Progenitor cell of endocrine pancreas (in vitro differentiated cells): ENCODE data around the gene FRRS1. TPM values are rescaled to one million over a fixed set of nuclear protein-coding genes. Genes with fewer than 3 reads are reported as not detected.

ENCODE experiments used
- DNase-seq: peaks from one replicate; pipeline ENCODE4 v3.0.0; 2021; ENCODE audit warnings: low spot score; ENCODE audit not compliant: unreplicated experiment
- H3K27ac Mint-ChIP-seq: 2 replicates; pipeline ENCODE4 v1.8.0; 2021; ENCODE audit warnings: mild to moderate bottlenecking, moderate library complexity, mixed read lengths
- H3K27me3 Mint-ChIP-seq: 2 replicates; pipeline ENCODE4 v1.8.0; 2021; ENCODE audit warnings: mixed read lengths
- H3K36me3 Mint-ChIP-seq: 2 replicates; pipeline ENCODE4 v1.8.0; 2022; ENCODE audit warnings: mixed read lengths; ENCODE audit not compliant: insufficient read depth
- H3K4me1 Mint-ChIP-seq: 2 replicates; pipeline ENCODE4 v1.8.0; 2021; ENCODE audit warnings: low read depth, mixed read lengths
- H3K4me3 Mint-ChIP-seq: 2 replicates; pipeline ENCODE4 v1.8.0; 2021; ENCODE audit warnings: low read depth, mild to moderate bottlenecking, moderate library complexity, mixed read lengths
- H3K9me3 Mint-ChIP-seq: 2 replicates; pipeline ENCODE4 v1.8.0; 2021; ENCODE audit warnings: low read depth, mixed read lengths
- CTCF ChIP-seq: fragments of 200-600 bp; sonication (generic); IDR thresholded peaks from one replicate; pipeline ENCODE4 v1.5.0; 2021; ENCODE audit warnings: antibody characterized with exemption, mild to moderate bottlenecking; ENCODE audit not compliant: unreplicated experiment
- total RNA-seq: library from RNA; stranded (reverse); gene quantifications from 2 replicates; pipeline ENCODE4 v1.2.1, GENCODE V29; 2021

The FRRS1 gene
- total RNA-seq, 1 donor from 2014 or later = 8.6 TPM

- H3K27ac Mint-ChIP-seq = no peak overlapping the region
- H3K9me3 Mint-ChIP-seq = no peaks in the 10 kb centered on the region
- no peak for DNase-seq
- no peak overlapping the region for H3K4me3 Mint-ChIP-seq
- TF ChIP-seq CTCF = no peak
- H3K4me1 Mint-ChIP-seq = peaks cover 14% of the 10 kb centered on the region
- H3K36me3 Mint-ChIP-seq = peaks cover 2% of the 10 kb centered on the region
- no peaks in the 10 kb centered on the region for H3K27me3 Mint-ChIP-seq
Measured at GRCh38 chr1:99672038-99672437, 94.4 kb downstream of the FRRS1 start.

GRCh38 chr1:99670583-99670982, 95.9 kb downstream of the FRRS1 start:
- Mint-ChIP-seq H3K36me3 (peaks cover 2% of the 10 kb centered on the region), H3K4me1 (peaks cover 14% of the 10 kb centered on the region), H3K27me3 (no peaks in the 10 kb centered on the region), H3K4me3 (no peak overlapping the region), H3K27ac (no peak overlapping the region), H3K9me3 (no peaks in the 10 kb centered on the region)
- DNase-seq = no peak
- no peak for TF ChIP-seq CTCF

- no peak for DNase-seq
- Mint-ChIP-seq H3K4me1 (peaks cover 12% of the 10 kb centered on the region), H3K27ac (no peak overlapping the region), H3K36me3 (peaks cover 2% of the 10 kb centered on the region), H3K27me3 (no peaks in the 10 kb centered on the region), H3K9me3 (no peaks in the 10 kb centered on the region), H3K4me3 (no peak overlapping the region)
- TF ChIP-seq CTCF = no peak
Measured at GRCh38 chr1:99669821-99670220, 96.6 kb downstream of the FRRS1 start.

- DNase-seq = no peak
- no peak for TF ChIP-seq CTCF
- H3K36me3 Mint-ChIP-seq = peaks cover 2% of the 10 kb centered on the region
- H3K27ac Mint-ChIP-seq = no peak overlapping the region
- H3K27me3 Mint-ChIP-seq = no peaks in the 10 kb centered on the region
- H3K4me3 Mint-ChIP-seq = no peak overlapping the region
- peaks cover 8% of the 10 kb centered on the region for H3K4me1 Mint-ChIP-seq
- no peaks in the 10 kb centered on the region for H3K9me3 Mint-ChIP-seq
Measured at GRCh38 chr1:99669376-99669775, 97.1 kb downstream of the FRRS1 start.

GRCh38 chr1:99665212-99665611, 101.2 kb downstream of the FRRS1 start:
- TF ChIP-seq CTCF = no peak
- Mint-ChIP-seq H3K4me3 (no peak overlapping the region), H3K4me1 (peaks cover 11% of the 10 kb centered on the region), H3K27me3 (no peaks in the 10 kb centered on the region), H3K27ac (no peak overlapping the region), H3K9me3 (no peaks in the 10 kb centered on the region), H3K36me3 (peaks cover 2% of the 10 kb centered on the region)
- DNase-seq = no peak
